Measurements from ENCODE around the gene PRAMEF12.

DNA sequence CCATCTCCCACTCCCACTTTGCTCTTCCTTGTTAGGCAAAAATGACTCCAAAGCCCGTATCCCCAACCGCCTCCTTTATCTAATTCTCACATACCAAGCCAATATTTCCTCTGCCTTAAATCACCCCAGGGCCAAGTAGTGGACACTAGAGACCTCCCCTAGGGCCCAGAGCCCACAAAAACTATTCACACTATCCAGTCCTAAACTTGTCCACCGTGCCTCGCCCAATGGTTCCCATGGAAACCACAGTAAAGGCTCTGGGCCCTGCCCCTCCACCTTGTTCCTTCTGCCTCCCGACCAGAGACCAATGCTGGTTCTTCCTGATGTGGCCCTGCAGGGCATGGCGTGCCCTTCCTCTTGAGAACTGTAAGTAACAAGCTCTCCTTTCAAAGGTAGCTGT lies 15.7 kb upstream of the PRAMEF12 start:
- TF ChIP-seq, protein P1, sequence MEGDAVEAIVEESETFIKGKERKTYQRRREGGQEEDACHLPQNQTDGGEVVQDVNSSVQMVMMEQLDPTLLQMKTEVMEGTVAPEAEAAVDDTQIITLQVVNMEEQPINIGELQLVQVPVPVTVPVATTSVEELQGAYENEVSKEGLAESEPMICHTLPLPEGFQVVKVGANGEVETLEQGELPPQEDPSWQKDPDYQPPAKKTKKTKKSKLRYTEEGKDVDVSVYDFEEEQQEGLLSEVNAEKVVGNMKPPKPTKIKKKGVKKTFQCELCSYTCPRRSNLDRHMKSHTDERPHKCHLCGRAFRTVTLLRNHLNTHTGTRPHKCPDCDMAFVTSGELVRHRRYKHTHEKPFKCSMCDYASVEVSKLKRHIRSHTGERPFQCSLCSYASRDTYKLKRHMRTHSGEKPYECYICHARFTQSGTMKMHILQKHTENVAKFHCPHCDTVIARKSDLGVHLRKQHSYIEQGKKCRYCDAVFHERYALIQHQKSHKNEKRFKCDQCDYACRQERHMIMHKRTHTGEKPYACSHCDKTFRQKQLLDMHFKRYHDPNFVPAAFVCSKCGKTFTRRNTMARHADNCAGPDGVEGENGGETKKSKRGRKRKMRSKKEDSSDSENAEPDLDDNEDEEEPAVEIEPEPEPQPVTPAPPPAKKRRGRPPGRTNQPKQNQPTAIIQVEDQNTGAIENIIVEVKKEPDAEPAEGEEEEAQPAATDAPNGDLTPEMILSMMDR (IDR thresholded peaks at IDR 0.05; ENCODE audit: poor library complexity), result no peak
- TF ChIP-seq EZH2 (IDR thresholded peaks at IDR 0.05; ENCODE audit: borderline replicate concordance) (no peak), EZH2phosphoT487 (IDR thresholded peaks at IDR 0.05; ENCODE audit: low read depth, severe bottlenecking, unreplicated experiment) (no peak)

Measured in hepatocyte (in vitro differentiated cells).